Smooth muscle cell (in vitro differentiated cells): ENCODE measurements around the gene CADM1. TPM values are rescaled to one million over a fixed set of nuclear protein-coding genes. Genes with fewer than 3 reads are reported as not detected.

Source experiments
- DNase-seq: peaks from one replicate; lab custom pipeline; 2025; ENCODE audit not compliant: unreplicated experiment; lab: John Stamatoyannopoulos, UW
- H2AFZ ChIP-seq: fragments of 200-600 bp; sonication (generic); 2 replicates; pipeline ENCODE4 v1.6.0; 2016; ENCODE audit warnings: antibody characterized with exemption, low read depth, mild to moderate bottlenecking
- H3F3A ChIP-seq: fragments of 200-600 bp; sonication (generic); 2 replicates; pipeline ENCODE4 v1.6.0; 2017; ENCODE audit warnings: antibody characterized with exemption, low read depth
- H3K27ac ChIP-seq: fragments of 200-600 bp; sonication (generic); 2 replicates; pipeline ENCODE4 v1.5.1; 2016; ENCODE audit warnings: low read depth, mild to moderate bottlenecking
- H3K27me3 ChIP-seq: fragments of 200-600 bp; sonication (generic); 2 replicates; pipeline ENCODE4 v1.6.1; 2016; ENCODE audit warnings: low read depth, mild to moderate bottlenecking
- H3K36me3 ChIP-seq: fragments of 200-600 bp; sonication (generic); 2 replicates; pipeline ENCODE4 v1.5.1; 2016; ENCODE audit warnings: low read depth
- H3K4me1 ChIP-seq: fragments of 200-600 bp; sonication (generic); 2 replicates; pipeline ENCODE4 v1.5.1; 2016; ENCODE audit warnings: low read depth
- H3K4me2 ChIP-seq: fragments of 200-600 bp; sonication (generic); 2 replicates; pipeline ENCODE4 v1.6.0; 2016; ENCODE audit warnings: mild to moderate bottlenecking
- H3K4me3 ChIP-seq: fragments of 200-600 bp; sonication (generic); 2 replicates; pipeline ENCODE4 v1.5.1; 2016; ENCODE audit warnings: mild to moderate bottlenecking
- H3K79me2 ChIP-seq: fragments of 200-600 bp; sonication (generic); 2 replicates; pipeline ENCODE4 v1.6.0; 2016; ENCODE audit warnings: low read depth, mild to moderate bottlenecking
- H3K9ac ChIP-seq: fragments of 200-600 bp; sonication (generic); 2 replicates; pipeline ENCODE4 v1.6.0; 2016; ENCODE audit warnings: low read depth
- H3K9me3 ChIP-seq: fragments of 200-600 bp; sonication (generic); replicated peaks from 2 replicates; pipeline ENCODE4 v1.5.1; 2016; ENCODE audit warnings: low read depth
- H4K20me1 ChIP-seq: fragments of 200-600 bp; sonication (generic); 2 replicates; pipeline ENCODE4 v1.6.0; 2016; ENCODE audit warnings: low read depth
- WGBS: methylation state at CpG from one replicate; pipeline ENCODE4 v1.1.7; 2016; ENCODE audit warnings: low lambda C conversion rate; 5-methylcytosine and 5-hydroxymethylcytosine counted together
- polyA plus RNA-seq: library from polyadenylated mRNA; unstranded; fragments of >200 nt; fragmentation: Nextera tagmentation; extraction: Ambion mirVana; gene quantifications from 2 replicates; pipeline ENCODE4 v1.2.1, GENCODE V29; 2016
- total RNA-seq: library from RNA; depleted of rRNA; stranded (reverse); fragments of >200 nt; gene quantifications from 2 replicates; pipeline ENCODE4 v1.2.3, GENCODE V29; 2014
- TF ChIP-seq, protein P1 (sequence below): fragments of 200-600 bp; sonication (generic); IDR thresholded peaks from 2 replicates; pipeline ENCODE4 v1.5.1; 2017; ENCODE audit warnings: borderline replicate concordance, mild to moderate bottlenecking, antibody characterized with exemption; ENCODE audit not compliant: insufficient read depth, poor library complexity, severe bottlenecking

CADM1 gene
- total and polyA plus RNA-seq, 2 experiments from 2014 or later = 158 to 167 TPM

- H3K27me3 ChIP-seq = no peaks in the 10 kb centered on the region
- 63% methylated on average over 1 of the region's 1 CpG for WGBS
These were observed 143.2 kb downstream of the CADM1 start for GRCh38 chr11:115361025-115361424.

GRCh38 chr11:115360186-115360824, 143.9 kb downstream of the CADM1 start:
- no peak overlapping the region for H3K4me3 ChIP-seq
- no peaks in the 10 kb centered on the region for H3K79me2 ChIP-seq
- H4K20me1 ChIP-seq = peaks cover 29% of the 10 kb centered on the region
- H2AFZ ChIP-seq = no peak overlapping the region
- peak overlapping the region; percentile 37 for H3K4me2 ChIP-seq
- no peaks in the 10 kb centered on the region for H3K36me3 ChIP-seq
- no peak overlapping the region for H3K9ac ChIP-seq
- DNase-seq = no peak
- H3F3A ChIP-seq = no peaks in the 10 kb centered on the region
- no peaks in the 10 kb centered on the region for H3K27me3 ChIP-seq
- TF ChIP-seq, protein P1, sequence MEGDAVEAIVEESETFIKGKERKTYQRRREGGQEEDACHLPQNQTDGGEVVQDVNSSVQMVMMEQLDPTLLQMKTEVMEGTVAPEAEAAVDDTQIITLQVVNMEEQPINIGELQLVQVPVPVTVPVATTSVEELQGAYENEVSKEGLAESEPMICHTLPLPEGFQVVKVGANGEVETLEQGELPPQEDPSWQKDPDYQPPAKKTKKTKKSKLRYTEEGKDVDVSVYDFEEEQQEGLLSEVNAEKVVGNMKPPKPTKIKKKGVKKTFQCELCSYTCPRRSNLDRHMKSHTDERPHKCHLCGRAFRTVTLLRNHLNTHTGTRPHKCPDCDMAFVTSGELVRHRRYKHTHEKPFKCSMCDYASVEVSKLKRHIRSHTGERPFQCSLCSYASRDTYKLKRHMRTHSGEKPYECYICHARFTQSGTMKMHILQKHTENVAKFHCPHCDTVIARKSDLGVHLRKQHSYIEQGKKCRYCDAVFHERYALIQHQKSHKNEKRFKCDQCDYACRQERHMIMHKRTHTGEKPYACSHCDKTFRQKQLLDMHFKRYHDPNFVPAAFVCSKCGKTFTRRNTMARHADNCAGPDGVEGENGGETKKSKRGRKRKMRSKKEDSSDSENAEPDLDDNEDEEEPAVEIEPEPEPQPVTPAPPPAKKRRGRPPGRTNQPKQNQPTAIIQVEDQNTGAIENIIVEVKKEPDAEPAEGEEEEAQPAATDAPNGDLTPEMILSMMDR = peak; percentile 20
- H3K27ac ChIP-seq = peak overlapping the region; percentile 32
- H3K9me3 ChIP-seq = no peaks in the 10 kb centered on the region
- 45% methylated on average over 7 of the region's 7 CpGs for WGBS
- H3K4me1 ChIP-seq = no peaks in the 10 kb centered on the region

More at GRCh38 chr11:115361025-115361424, 143.2 kb downstream of the CADM1 start:
- H3K9ac ChIP-seq = no peak overlapping the region
- no peaks in the 10 kb centered on the region for H3K4me1 ChIP-seq
- no peaks in the 10 kb centered on the region for H3K9me3 ChIP-seq
- H3K36me3 ChIP-seq = no peaks in the 10 kb centered on the region
- H3F3A ChIP-seq = no peaks in the 10 kb centered on the region
- H2AFZ ChIP-seq = no peak overlapping the region
- no peak for DNase-seq
- H3K79me2 ChIP-seq = no peaks in the 10 kb centered on the region
- peak overlapping the region; percentile 37 for H3K4me2 ChIP-seq
- H4K20me1 ChIP-seq = peaks cover 34% of the 10 kb centered on the region
- no peak overlapping the region for H3K4me3 ChIP-seq
- TF ChIP-seq, protein P1 = no peak
- peak overlapping the region; percentile 32 for H3K27ac ChIP-seq

- Histone ChIP-seq H3K9me3 (no peaks in the 10 kb centered on the region), H3F3A (no peaks in the 10 kb centered on the region), H4K20me1 (peaks cover 51% of the 10 kb centered on the region), H3K4me1 (no peaks in the 10 kb centered on the region), H3K79me2 (no peaks in the 10 kb centered on the region), H2AFZ (no peak overlapping the region), H3K36me3 (no peaks in the 10 kb centered on the region), H3K27ac (no peak overlapping the region), H3K27me3 (no peaks in the 10 kb centered on the region), H3K9ac (no peak overlapping the region), H3K4me3 (no peak overlapping the region), H3K4me2 (no peak overlapping the region)
- TF ChIP-seq, protein P1 = no peak
- 75% methylated on average over 5 of the region's 5 CpGs for WGBS
- DNase-seq = no peak
These were observed 147.1 kb downstream of the CADM1 start for GRCh38 chr11:115357066-115357465.

GRCh38 chr11:115352805-115353485, 151.3 kb downstream of the CADM1 start:
- Histone ChIP-seq H3K27me3 (no peaks in the 10 kb centered on the region), H3K4me3 (no peak overlapping the region), H3K9ac (no peak overlapping the region), H3K9me3 (no peaks in the 10 kb centered on the region), H2AFZ (no peak overlapping the region), H3K27ac (no peak overlapping the region), H3K4me1 (no peaks in the 10 kb centered on the region), H3K79me2 (no peaks in the 10 kb centered on the region), H3K4me2 (no peak overlapping the region), H3F3A (no peaks in the 10 kb centered on the region), H3K36me3 (no peaks in the 10 kb centered on the region), H4K20me1 (peaks cover 59% of the 10 kb centered on the region)
- WGBS = 98% methylated on average over 6 of the region's 6 CpGs
- TF ChIP-seq, protein P1 = no peak
- DNase-seq = no peak
